Measurements from ENCODE around the gene SOX5. TPM values are rescaled to one million over a fixed set of nuclear protein-coding genes. Genes with fewer than 3 reads are reported as not detected.
"Not testable (repeated sequence)": the region's sequence is repeated elsewhere in the genome, so short reads cannot be mapped to it uniquely, and the experiment has no call there.

SOX5 gene
- polyA plus RNA-seq, 12 donors: 1.7 to 5.9 (median 2.5) TPM; not detected in 1

- no peak for DNase-seq
Observed at GRCh38 chr12:23909551-23909950, 39.9 kb downstream of the SOX5 start.

GRCh38 chr12:23906329-23906728 is 43.1 kb downstream of the SOX5 start:
- no peak for DNase-seq

- no peak for DNase-seq
Observed at GRCh38 chr12:23899434-23899833, 50.0 kb downstream of the SOX5 start.

GRCh38 chr12:23898121-23898520 is 51.3 kb downstream of the SOX5 start:
- no peak for DNase-seq

GRCh38 chr12:23895792-23896218 is 53.7 kb downstream of the SOX5 start:
- no peak for DNase-seq

- DNase-seq: no peak
Observed at GRCh38 chr12:23893611-23894010, 55.9 kb downstream of the SOX5 start.

GRCh38 chr12:23891115-23891514 is 58.4 kb downstream of the SOX5 start:
- no peak for DNase-seq

- DNase-seq: no peak
Observed at GRCh38 chr12:23889069-23889440, 60.4 kb downstream of the SOX5 start.

GRCh38 chr12:23888396-23889068 is 60.9 kb downstream of the SOX5 start:
- no peak for DNase-seq

- no peak for DNase-seq
Observed at GRCh38 chr12:23887055-23887835, 62.2 kb downstream of the SOX5 start.

- no peak for DNase-seq
Observed at GRCh38 chr12:23885394-23885793, 64.1 kb downstream of the SOX5 start.

- DNase-seq: no peak
Observed at GRCh38 chr12:23884909-23885308, 64.6 kb downstream of the SOX5 start.

GRCh38 chr12:23880988-23881387 is 68.5 kb downstream of the SOX5 start:
- DNase-seq: no peak

- DNase-seq: not testable (repeated sequence)
Observed at GRCh38 chr12:23876618-23877017, 72.9 kb downstream of the SOX5 start.

GRCh38 chr12:23867794-23868193 is 81.7 kb downstream of the SOX5 start:
- no peak for DNase-seq

- no peak for DNase-seq
Observed at GRCh38 chr12:23862701-23863100, 86.8 kb downstream of the SOX5 start.

GRCh38 chr12:23860019-23860418 is 89.5 kb downstream of the SOX5 start:
- no peak for DNase-seq

- no peak for DNase-seq
Observed at GRCh38 chr12:23857178-23857577, 92.3 kb downstream of the SOX5 start.

GRCh38 chr12:23855813-23856212 is 93.7 kb downstream of the SOX5 start:
- DNase-seq: no peak

- no peak for DNase-seq
Observed at GRCh38 chr12:23854598-23854997, 94.9 kb downstream of the SOX5 start.

- no peak for DNase-seq
Observed at GRCh38 chr12:23853640-23854039, 95.8 kb downstream of the SOX5 start.

- no peak for DNase-seq
Observed at GRCh38 chr12:23851602-23852001, 97.9 kb downstream of the SOX5 start.

GRCh38 chr12:23847857-23848256 is 101.6 kb downstream of the SOX5 start:
- no peak for DNase-seq

GRCh38 chr12:23843958-23844357 is 105.5 kb downstream of the SOX5 start:
- DNase-seq: no peak
